Activated CD8-positive, alpha-beta T cell treated with anti-CD3 and anti-CD28 coated beads for 36 hours (primary cell): ENCODE results near the gene INTS1. TPM values are rescaled to one million over a fixed set of nuclear protein-coding genes. Genes with fewer than 3 reads are reported as not detected.

Experiments
- ATAC-seq: fragments of 200-7000 bp; cut with Tn5 transposase; one replicate; pipeline ENCODE4 v1.10.0; 2021; ENCODE audit warnings: mild to moderate bottlenecking, moderate library complexity
- CTCF ChIA-PET: fragments of 350-600 bp; sonication (Branson Sonifier 250); formaldehyde crosslinking; loops from one replicate; lab custom pipeline; 2021; ENCODE audit warnings: antibody characterized with exemption; lab: Charles Lee
- POLR2A ChIA-PET: fragments of 350-600 bp; sonication (Branson Sonifier 250); formaldehyde crosslinking; loops from one replicate; lab custom pipeline; 2021; ENCODE audit warnings: antibody characterized with exemption; lab: Charles Lee
- DNase-seq: peaks from one replicate; pipeline ENCODE4 v3.0.0-alpha.2; 2020
- H3K27ac Mint-ChIP-seq: one replicate; pipeline ENCODE4 v1.8.0; 2021; ENCODE audit warnings: mild to moderate bottlenecking, mixed read lengths
- H3K27me3 Mint-ChIP-seq: one replicate; pipeline ENCODE4 v1.8.0; 2021; ENCODE audit warnings: mixed read lengths
- H3K36me3 Mint-ChIP-seq: one replicate; pipeline ENCODE4 v1.8.0; 2021; ENCODE audit warnings: low read depth, mixed read lengths
- H3K4me1 Mint-ChIP-seq: one replicate; pipeline ENCODE4 v1.8.0; 2021; ENCODE audit warnings: low read depth, mixed read lengths
- H3K4me3 Mint-ChIP-seq: one replicate; pipeline ENCODE4 v1.8.0; 2021; ENCODE audit warnings: mild to moderate bottlenecking, moderate library complexity, mixed read lengths
- H3K9me3 Mint-ChIP-seq: one replicate; pipeline ENCODE4 v1.8.0; 2021; ENCODE audit warnings: mixed read lengths
- CTCF ChIP-seq: fragments of 200-600 bp; IDR thresholded peaks from one replicate; pipeline ENCODE4 v1.8.0; 2022; ENCODE audit warnings: antibody characterized with exemption, mild to moderate bottlenecking
- intact Hi-C: fragments of 100-400 bp; cut with micrococcal nuclease; formaldehyde crosslinking; loops from one replicate; pipeline ENCODE4 v1.10.0; 2022
- total RNA-seq, 2 experiments: library from RNA; stranded (reverse); gene quantifications; one replicate each; pipeline ENCODE4 v1.2.3, GENCODE V29; 2021

The INTS1 gene
- total RNA-seq, 2 experiments from 2014 or later, result 100 to 103 TPM

- Mint-ChIP-seq H3K27me3 (no peaks in the 10 kb centered on the region), H3K36me3 (peaks cover 11% of the 10 kb centered on the region), H3K27ac (no peak overlapping the region), H3K9me3 (no peaks in the 10 kb centered on the region), H3K4me1 (peaks cover 5% of the 10 kb centered on the region), H3K4me3 (no peak overlapping the region)
- no peak for DNase-seq
- POLR2A ChIA-PET, result no interaction called here
- TF ChIP-seq CTCF, result no peak
- ATAC-seq, result no peak
- intact Hi-C loops, result no loop called here
- CTCF ChIA-PET, result no interaction called here
These were observed 35.1 kb upstream of the INTS1 start for GRCh38 chr7:1539181-1539881.

- Mint-ChIP-seq H3K36me3 (peaks cover 11% of the 10 kb centered on the region), H3K9me3 (no peaks in the 10 kb centered on the region), H3K27me3 (no peaks in the 10 kb centered on the region), H3K4me1 (peaks cover 7% of the 10 kb centered on the region), H3K27ac (no peak overlapping the region), H3K4me3 (no peak overlapping the region)
- DNase-seq (no peak), ATAC-seq (no peak)
- intact Hi-C loops, result no loop called here
- CTCF ChIA-PET, result no interaction called here
- TF ChIP-seq CTCF, result no peak
- POLR2A ChIA-PET, result no interaction called here
These were observed 34.5 kb upstream of the INTS1 start for GRCh38 chr7:1538544-1539180.

GRCh38 chr7:1537535-1538412 lies 33.6 kb upstream of the INTS1 start:
- H3K4me1 Mint-ChIP-seq, result peaks cover 16% of the 10 kb centered on the region
- H3K27me3 Mint-ChIP-seq, result no peaks in the 10 kb centered on the region
- DNase-seq, result peak; percentile 26
- ChIA-PET CTCF (no interaction called here), POLR2A (no interaction called here)
- intact Hi-C loops, result no loop called here
- no peak for ATAC-seq
- H3K9me3 Mint-ChIP-seq, result no peaks in the 10 kb centered on the region
- no peak overlapping the region for H3K4me3 Mint-ChIP-seq
- peaks cover 13% of the 10 kb centered on the region for H3K36me3 Mint-ChIP-seq
- TF ChIP-seq CTCF, result no peak
- no peak overlapping the region for H3K27ac Mint-ChIP-seq

GRCh38 chr7:1536743-1537534 lies 32.8 kb upstream of the INTS1 start:
- H3K27ac Mint-ChIP-seq, result peak overlapping the region; percentile 34
- no peak overlapping the region for H3K4me3 Mint-ChIP-seq
- POLR2A ChIA-PET, result interaction anchor here (0.8 to 1.2 kb wide), 3 partner anchors 16 to 30 kb away, joined by 3 read pairs; no protein-coding TSS in a partner anchor
- no peaks in the 10 kb centered on the region for H3K27me3 Mint-ChIP-seq
- DNase-seq, result no peak
- intact Hi-C loops, result no loop called here
- H3K4me1 Mint-ChIP-seq, result peaks cover 22% of the 10 kb centered on the region
- no peak for TF ChIP-seq CTCF
- CTCF ChIA-PET, result no interaction called here
- no peaks in the 10 kb centered on the region for H3K9me3 Mint-ChIP-seq
- peaks cover 14% of the 10 kb centered on the region for H3K36me3 Mint-ChIP-seq
- ATAC-seq, result no peak
